OCI-LY7 (cell line): ENCODE data around the gene PSME3IP1. TPM values are rescaled to one million over a fixed set of nuclear protein-coding genes. Genes with fewer than 3 reads are reported as not detected.

Experiments used
- total RNA-seq, 2 experiments: library from RNA; depleted of rRNA in 1 of 2; stranded (reverse); fragments of >200 nt in 1 of 2; shearing (Covaris generic) in 1 of 2; gene quantifications; 2 replicates each; pipeline ENCODE4 v1.2.3, GENCODE V29; 2014 to 2022

Gene PSME3IP1
- total RNA-seq, 2 experiments from 2014 or later, result 89.5 to 152 TPM

Other genes starting within 250 kb of the PSME3IP1 start
- 0.54 and 0.67 TPM in 2 replicates for gene CETP, start 224.1 kb downstream of the PSME3IP1 start, total RNA-seq (2014; rRNA removed; shearing (Covaris generic))
- 0.41 and 0.65 TPM in 2 replicates for gene CETP, start 224.1 kb downstream of the PSME3IP1 start, total RNA-seq (2022)
- gene NLRC5, start 196.5 kb downstream of the PSME3IP1 start, total RNA-seq (2014; rRNA removed; shearing (Covaris generic)), result 156 and 199 TPM in 2 replicates
- 305 and 310 TPM in 2 replicates for gene NLRC5, start 196.5 kb downstream of the PSME3IP1 start, total RNA-seq (2022)
- 44.7 and 44.8 TPM in 2 replicates for gene CPNE2, start 93.5 kb downstream of the PSME3IP1 start, total RNA-seq (2014; rRNA removed; shearing (Covaris generic))
- gene CPNE2, start 93.5 kb downstream of the PSME3IP1 start, total RNA-seq (2022), result 14.4 and 25.7 TPM in 2 replicates
- 17.1 and 25.6 TPM in 2 replicates for gene RSPRY1, start 290 bp upstream of the PSME3IP1 start, total RNA-seq (2014; rRNA removed; shearing (Covaris generic))
- 25.2 and 29.7 TPM in 2 replicates for gene RSPRY1, start 290 bp upstream of the PSME3IP1 start, total RNA-seq (2022)
- gene ARL2BP, start 59.2 kb upstream of the PSME3IP1 start, total RNA-seq (2014; rRNA removed; shearing (Covaris generic)), result 25.4 and 26.6 TPM in 2 replicates
- gene ARL2BP, start 59.2 kb upstream of the PSME3IP1 start, total RNA-seq (2022), result 31.2 and 35.7 TPM in 2 replicates
- 0.08 and 0.22 TPM in 2 replicates for gene PLLP, start 98.6 kb upstream of the PSME3IP1 start, total RNA-seq (2014; rRNA removed; shearing (Covaris generic))
- gene PLLP, start 98.6 kb upstream of the PSME3IP1 start, total RNA-seq (2022), result not detected in 2 replicates
- gene CCL22, start 172.7 kb upstream of the PSME3IP1 start, total RNA-seq (2014; rRNA removed; shearing (Covaris generic)), result not detected in 2 replicates
- gene CCL22, start 172.7 kb upstream of the PSME3IP1 start, total RNA-seq (2022), result not detected in 2 replicates
- not detected in 2 replicates for gene CX3CL1, start 186.5 kb upstream of the PSME3IP1 start, total RNA-seq (2014; rRNA removed; shearing (Covaris generic))
- not detected in 2 replicates for gene CX3CL1, start 186.5 kb upstream of the PSME3IP1 start, total RNA-seq (2022)
- gene CCL17, start 218.7 kb upstream of the PSME3IP1 start, total RNA-seq (2014; rRNA removed; shearing (Covaris generic)), result not detected in 2 replicates
- not detected in 2 replicates for gene CCL17, start 218.7 kb upstream of the PSME3IP1 start, total RNA-seq (2022)